GM19452 (cell line): ENCODE measurements around the gene IDI2.

Source experiments
- ATAC-seq: cut with Tn5 transposase; IDR thresholded peaks from one replicate; pipeline ENCODE4 v1.9.1; 2021; ENCODE audit not compliant: unreplicated experiment

The IDI2 gene

GRCh38 chr10:983971-984655 is 41.5 kb downstream of the IDI2 start:
- no peak for ATAC-seq

- ATAC-seq, result no peak
These were observed 42.3 kb downstream of the IDI2 start for GRCh38 chr10:983401-983800.

- no peak for ATAC-seq
These were observed 45.1 kb downstream of the IDI2 start for GRCh38 chr10:980468-981093.

- no peak for ATAC-seq
These were observed 46.7 kb downstream of the IDI2 start for GRCh38 chr10:978826-979421.

- ATAC-seq, result no peak
These were observed 49.3 kb downstream of the IDI2 start for GRCh38 chr10:976316-976715.

GRCh38 chr10:974785-975074 is 50.9 kb downstream of the IDI2 start:
- ATAC-seq, result no peak

GRCh38 chr10:974038-974784 is 51.4 kb downstream of the IDI2 start:
- ATAC-seq, result no peak

- ATAC-seq, result no peak
These were observed 52.9 kb downstream of the IDI2 start for GRCh38 chr10:972763-973162.

GRCh38 chr10:971613-972012 is 54.0 kb downstream of the IDI2 start:
- ATAC-seq, result no peak

- no peak for ATAC-seq
These were observed 54.5 kb downstream of the IDI2 start for GRCh38 chr10:971150-971542.

GRCh38 chr10:970311-971149 is 55.1 kb downstream of the IDI2 start:
- ATAC-seq, result no peak

- ATAC-seq, result no peak
These were observed 56.0 kb downstream of the IDI2 start for GRCh38 chr10:969473-970150.
